MM.1S (cell line): ENCODE measurements around the gene CXorf58.
"Not testable (repeated sequence)": the region's sequence is repeated elsewhere in the genome, so short reads cannot be mapped to it uniquely, and the experiment has no call there.

ENCODE experiments used
- EZH2 ChIP-seq: fragments of 300-600 bp; sonication (generic); optimal IDR thresholded peaks from 2 replicates; pipeline ENCODE3; 2017; ENCODE audit warnings: low read depth, mild to moderate bottlenecking, antibody characterized with exemption, low read length, mixed read lengths
- EZH2phosphoT487 ChIP-seq: fragments of 300-600 bp; sonication (generic); IDR thresholded peaks from 2 replicates; pipeline ENCODE4 v1.6.1; 2018; ENCODE audit warnings: antibody characterized with exemption, low read length

DNA sequence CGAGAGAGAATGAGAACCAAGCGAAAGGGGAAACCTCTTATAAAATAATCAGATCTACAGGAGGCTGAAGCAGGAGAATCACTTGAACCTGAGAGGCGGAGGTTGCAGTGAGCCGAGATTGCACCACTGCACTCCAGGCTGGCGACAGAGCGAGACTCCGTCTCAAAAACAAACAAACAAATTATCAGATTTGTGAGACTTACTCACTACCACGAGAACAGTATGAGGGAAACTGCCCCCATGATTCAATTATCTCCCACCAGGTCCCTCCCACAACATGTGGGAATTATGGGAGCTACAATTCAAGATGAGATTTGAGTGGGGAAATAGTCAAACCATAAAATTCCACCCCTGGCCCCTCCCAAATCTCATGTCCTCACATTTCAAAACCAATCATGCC lies 57.8 kb downstream of the CXorf58 start:
- not testable (repeated sequence) for TF ChIP-seq EZH2, EZH2phosphoT487
